IPS-NIHi7 (cell line): ENCODE results near the gene CUTA.

Experiments used
- DNase-seq: peaks from one replicate; pipeline ENCODE4 v3.0.0; 2012; ENCODE audit warnings: mixed read lengths; ENCODE audit errors: extremely low spot score

The CUTA gene

DNA sequence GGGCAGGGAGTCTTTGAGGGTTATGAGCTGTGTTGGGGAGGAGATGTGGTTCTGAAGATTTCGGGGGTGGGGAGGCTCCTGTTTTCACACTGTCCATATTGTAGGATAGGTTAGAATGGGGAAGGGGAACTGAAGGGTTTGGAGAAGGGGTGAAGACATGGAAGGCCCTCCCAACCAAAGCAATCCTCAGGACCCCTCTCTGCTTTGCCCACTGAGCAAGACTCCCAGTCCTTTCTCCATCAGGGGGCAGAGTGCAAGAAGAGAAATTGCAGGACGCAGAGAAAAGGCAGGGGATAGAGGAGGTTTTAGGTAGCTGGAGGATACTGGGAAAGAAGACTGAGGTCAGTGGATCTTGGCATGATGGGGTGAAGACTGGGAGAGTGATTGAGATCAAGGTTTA lies 5.9 kb upstream of the CUTA start:
- no peak for DNase-seq

DNA sequence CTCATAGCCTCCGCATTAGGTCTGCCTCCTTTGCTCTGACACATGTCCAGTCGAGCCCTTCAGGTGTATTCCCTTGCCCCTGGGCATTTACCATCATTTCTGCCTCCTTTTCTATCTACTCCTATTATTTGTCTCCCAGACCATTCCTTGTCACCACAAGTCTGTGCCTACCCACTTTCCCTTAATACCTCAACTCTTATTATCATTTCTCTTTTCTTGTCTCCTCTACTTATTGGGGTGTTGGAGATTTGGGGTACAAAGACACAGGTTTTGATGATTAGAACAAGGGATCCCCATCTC lies 3.4 kb upstream of the CUTA start:
- DNase-seq = no peak

DNA sequence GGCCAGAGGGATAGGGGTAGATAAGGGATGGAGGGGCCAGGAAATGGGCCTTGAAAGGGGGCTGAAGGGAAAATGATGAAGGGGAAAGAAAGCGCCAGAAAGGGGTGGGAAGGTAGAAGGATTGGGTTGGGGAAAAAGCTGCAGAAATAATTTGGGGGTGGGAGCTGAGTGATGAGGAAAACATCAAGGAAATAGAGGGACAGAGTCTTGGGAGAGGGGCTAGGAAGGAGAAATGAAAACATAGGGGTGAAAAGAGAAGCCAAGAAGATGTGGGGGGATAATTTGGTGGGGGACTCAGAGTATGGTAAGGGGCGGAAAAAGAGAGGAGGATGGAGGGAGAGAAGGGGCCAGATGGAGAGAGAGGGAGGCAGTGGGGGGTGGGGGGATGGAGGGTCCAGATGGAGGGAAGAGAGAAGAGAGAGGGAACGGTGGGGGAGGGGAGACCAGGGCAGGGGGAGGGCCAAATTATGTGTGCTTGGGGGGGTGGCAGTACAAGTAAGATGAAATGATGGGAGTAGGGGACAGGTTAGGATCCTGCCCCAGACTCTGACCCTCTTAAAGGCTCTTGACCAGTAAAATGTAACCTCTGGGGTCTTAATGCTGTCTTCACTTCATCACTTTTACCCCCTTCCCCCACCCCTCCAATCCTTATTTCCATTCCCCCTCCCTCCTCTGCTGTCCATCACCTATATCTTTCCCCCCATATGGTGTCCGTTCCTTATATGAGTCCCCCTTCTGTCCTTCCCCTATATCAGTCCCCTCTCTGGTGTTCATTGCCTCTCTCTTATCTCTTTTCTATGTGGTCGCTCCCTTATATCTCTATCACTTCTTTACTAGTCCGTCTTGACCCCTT lies 2.8 kb upstream of the CUTA start:
- no peak for DNase-seq

DNA sequence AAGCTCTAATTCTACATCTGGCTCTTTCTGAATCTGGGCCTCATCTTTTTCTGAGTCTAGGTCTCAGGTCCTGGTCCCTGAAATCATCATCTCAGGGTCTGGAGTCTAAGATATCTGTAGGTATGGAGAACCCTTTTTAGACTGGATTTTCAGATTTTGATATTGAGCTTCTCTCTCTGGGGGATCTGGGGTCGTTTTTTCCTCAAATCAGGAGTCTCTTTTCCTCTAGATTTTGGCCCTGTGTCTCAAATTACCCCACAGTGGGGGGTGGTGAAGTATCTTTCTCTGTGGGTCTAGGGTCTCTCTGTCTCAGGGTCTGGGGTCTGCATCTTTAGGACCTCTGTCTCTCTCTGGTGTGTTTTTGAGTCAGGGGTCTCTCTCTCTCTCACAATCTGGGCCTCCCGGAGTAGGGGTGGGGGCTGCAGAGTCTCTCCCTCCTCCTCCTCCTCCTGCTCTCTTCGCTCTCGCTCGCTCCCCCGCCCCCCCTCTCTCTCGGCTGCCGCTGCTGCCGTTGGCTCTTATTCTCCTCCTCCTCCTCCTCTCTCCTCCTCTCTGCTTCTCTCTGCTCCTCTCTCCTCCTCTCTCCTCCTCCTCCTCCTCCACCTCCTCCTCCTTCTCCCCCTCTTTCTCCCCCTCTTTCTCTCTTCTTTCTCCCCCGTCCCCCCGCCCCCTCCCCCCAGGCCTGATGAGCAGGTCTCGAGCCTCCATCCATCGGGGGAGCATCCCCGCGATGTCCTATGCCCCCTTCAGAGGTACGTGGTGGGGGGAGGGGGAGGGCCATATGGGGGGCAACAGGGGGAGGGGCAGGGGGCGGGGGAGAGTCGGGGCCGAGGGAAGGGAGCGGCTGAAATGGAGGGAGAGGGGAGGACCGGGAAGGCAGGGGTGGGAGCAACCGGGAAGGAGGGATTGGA lies 1.9 kb upstream of the CUTA start, which contains the start of gene SYNGAP1:
Gene SYNGAP1, plus strand, starts transcription at position 486 of the 911 bp plus-strand sequence. Its CDS starts 200 bp downstream, at position 686.
- peak; percentile 31 for DNase-seq

DNA sequence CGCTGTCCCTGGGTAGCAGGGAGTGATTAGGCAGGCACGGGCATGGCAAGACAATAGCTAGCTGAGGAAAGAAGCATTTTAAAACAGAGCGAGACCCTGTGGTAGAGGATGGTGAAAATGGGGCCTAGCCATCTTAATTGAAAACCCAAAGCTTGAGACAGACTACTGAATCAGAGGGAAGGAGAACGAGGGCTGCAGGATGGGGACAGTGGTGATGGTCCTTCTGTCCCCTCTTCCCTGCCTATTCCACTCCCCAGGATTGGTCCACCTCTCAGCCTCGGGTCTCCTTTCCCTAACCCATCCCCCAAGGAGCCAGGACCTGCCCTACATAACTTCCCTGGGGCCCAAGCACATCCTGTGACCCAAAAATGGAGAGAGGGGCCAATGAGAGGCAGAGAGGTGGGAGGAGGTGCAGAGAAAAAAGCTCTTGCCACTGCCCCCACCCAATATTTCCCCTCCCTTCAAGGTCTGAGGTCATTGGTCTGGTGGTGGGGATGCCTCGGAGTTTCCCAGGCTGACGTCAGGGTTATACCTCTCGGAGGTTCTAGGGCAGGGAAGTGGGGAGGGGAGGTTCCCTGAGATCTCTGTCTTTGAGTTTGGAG lies 884 bp upstream of the CUTA start:
- DNase-seq = no peak

DNA sequence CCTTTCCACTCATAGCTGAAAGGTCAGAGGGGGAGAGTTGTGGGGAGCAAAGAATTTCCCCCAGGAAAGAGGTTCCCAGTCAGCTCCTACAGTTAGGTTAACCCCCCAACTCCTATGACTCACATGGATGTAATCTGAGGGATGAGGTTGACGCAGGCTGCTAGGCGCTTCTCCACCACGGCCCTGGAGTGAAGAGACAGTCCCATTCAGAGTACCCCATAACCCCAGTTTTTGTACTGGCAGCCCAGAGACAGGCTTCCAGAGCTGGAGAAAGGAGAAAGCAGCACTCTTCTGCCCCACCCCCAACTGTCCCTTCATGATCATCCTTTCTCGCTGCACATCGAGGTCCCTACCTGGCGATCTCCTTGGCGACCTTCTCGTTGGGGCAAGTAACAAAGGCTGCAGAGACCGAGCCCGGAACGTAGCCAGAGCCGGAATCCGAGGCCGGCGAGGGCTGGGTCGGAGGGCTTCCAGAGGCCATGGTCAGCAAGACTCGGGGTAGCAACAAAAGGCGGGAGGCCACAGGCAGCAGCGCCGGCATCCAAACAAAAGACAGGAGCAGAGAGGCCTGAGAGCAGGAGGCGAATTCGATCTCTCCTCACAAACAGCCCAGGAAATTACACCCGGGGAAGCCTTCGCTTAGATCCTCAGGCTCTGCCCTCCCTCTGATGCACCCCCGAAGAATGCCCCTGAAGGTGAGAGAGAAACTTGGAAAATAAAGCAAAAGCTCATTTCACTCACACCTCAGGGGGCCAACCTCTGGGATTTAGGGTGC lies 592 bp downstream of the CUTA start:
- no peak for DNase-seq

DNA sequence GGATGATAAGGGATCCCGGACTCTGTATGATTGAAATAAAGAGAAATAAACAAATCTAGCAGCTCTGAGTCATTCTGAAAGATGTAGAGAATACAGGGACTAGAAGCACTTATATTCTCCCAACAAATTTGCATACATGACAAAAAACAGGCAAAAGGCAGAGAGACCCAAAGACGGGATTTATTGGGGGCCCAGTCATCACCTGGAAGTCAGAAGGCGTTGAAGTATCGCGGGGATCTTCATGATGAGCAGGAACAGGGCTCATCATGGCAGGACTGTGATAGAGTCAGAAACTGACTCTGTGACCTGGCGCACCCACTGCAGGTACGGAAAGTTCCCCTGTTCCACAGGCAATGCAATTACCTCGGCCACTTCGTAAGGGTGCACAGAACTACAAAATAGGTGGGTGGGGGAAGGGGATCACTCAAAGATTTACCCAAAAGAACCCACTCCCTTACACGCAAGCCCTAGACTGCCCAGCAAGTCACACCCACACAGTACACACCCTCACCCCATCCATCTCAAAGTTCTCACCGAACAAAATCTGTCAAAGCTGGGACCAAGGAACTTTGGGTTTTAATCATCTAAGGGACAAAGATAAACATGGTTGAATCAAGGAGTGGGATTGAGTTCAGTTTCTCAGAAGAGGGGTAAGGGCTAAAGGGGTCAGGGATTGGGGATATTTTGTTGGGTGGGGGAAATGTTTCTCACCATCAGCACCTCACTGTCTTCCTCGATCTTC lies 1.4 kb downstream of the CUTA start:
- DNase-seq = no peak

DNA sequence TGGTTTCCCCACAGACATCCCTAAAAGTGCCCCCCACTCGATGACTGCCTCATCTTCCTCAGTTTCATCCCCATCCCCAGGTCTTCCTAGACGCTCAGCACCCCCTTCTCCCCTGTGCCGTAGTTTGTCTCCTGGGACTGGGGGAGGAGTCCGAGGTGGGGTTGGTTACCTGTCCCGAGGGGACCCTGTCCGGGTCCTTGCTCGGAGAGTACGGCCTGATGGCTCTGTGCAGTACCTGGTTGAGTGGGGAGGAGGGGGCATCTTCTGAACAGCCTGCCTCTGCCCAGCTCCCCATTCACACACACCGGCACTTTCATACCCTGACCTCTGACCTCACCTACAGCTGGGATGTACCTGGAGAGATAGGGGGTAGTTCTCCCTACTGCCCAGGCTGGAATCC lies 2.1 kb downstream of the CUTA start:
- DNase-seq = no peak

DNA sequence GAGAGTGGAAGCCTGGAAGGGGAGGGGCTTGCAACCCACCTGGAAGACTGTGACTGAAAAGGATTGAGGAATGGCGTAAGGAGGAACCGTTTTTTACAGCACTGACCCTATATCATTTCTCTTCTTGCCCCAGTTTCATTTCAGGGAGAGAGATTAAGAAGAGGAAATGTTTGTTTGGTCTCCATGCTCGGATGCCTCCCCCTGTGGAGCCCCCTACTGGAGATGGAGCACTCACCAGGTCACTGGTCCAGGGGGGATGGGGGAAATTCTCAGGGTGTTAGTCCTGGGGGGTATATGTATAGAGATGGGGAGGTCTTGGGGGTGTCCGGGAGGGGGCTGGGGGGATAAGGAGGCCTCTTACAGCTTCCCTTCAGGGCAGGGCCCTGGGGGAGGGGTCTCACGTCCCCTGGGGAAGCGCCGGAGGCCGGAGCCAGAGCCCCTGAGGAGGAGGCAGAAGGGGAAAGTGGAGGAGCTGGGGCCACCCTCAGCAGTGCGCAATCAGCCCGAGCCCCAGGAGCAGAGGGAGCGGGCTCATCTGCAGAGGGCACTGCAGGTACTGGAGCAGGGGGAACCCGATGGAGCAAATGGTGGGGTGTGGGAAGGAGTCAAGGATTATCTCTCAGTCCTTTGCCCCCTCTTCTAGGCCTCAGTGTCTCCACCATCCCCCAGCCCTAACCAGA lies 3.2 kb downstream of the CUTA start:
- peak; percentile 25 for DNase-seq

DNA sequence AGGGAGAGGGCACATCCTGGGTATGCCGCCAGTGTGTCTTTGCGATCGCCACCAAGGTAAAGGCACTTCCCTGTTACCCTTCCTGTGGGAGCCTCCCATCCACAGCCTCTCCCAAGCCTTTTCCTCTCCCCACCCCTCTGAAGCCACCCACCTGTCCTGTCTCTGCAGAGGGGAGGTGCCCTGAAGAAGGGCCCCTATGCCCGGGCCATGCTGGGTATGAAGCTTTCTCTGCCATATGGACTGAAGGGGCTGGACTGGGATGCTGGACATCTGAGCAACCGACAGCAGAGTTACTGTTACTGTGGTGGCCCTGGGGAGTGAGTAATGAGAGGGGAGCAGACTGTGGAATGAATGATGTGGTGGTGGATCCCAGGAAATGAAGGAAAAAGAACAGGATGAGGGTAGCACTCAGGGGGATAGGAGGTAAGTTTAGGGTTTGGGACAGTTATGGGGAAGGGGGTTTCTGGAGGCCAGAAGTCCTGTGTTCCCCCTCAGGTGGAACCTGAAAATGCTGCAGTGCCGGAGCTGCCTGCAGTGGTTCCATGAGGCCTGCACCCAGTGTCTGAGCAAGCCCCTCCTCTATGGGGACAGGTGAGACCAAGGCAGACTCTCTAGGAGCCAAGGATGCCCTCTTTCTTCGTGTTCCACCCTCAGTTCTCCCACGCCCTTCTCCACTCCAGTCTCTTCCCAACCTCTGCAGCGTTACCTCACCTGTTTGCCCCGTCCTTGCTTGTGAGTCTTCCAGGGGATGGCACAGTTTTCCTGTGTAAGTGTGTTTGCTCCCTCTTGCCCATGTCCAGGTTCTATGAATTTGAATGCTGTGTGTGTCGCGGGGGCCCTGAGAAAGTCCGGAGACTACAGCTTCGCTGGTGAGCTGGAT lies 4.4 kb downstream of the CUTA start:
- no peak for DNase-seq

DNA sequence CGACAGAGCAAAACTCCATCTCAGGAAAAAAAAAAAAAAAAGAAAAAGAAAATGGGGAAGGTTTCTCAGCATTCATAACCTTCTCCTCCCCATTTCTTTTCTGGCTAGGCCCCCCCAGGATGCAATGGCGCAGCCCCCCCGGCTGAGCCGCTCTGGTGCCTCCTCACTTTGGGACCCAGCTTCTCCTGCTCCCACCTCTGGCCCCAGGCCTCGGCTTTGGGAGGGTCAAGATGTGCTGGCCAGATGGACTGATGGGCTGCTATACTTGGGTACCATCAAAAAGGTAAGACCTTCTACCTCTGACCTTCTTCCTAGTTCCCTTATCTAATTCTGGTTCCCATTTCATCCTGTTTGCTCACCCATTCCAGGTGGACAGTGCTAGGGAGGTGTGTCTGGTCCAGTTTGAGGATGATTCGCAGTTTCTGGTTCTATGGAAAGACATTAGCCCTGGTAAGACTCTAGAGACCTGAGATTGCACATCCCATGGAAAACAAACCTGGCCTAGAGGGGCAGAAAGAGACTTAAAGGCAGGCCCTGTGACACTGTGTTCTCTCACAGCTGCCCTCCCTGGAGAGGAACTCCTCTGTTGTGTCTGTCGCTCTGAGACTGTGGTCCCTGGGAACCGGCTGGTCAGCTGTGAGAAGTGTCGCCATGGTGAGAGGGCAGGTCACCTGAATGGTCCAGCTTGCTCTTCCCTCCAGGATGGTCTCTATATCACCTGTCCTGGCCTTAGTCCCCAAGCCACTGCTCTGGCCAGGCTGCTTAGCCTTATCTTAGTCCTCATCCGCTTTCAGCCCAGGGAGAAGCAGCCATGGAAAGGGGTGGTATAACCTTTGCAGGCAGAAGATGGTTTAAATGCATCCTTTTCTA lies 5.5 kb downstream of the CUTA start:
- DNase-seq = no peak

DNA sequence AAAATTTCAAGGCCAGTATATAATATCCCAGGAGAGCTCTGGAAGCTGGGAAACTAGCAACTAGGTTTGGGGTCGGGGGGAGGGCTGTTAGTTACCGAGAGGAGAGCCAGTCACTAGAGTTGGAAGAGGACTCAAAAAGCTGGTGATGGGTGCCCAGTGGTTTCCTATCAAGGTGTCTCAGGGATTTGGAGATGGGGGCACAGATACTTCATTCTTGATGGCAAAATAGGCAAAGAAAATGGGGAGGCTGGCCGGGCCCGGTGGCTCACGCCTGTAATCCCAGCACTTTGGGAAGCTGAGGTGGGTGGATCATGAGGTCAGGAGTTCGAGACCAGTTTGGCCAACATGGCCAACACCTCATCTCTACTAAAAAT lies 6.3 kb downstream of the CUTA start:
- DNase-seq = no peak

DNA sequence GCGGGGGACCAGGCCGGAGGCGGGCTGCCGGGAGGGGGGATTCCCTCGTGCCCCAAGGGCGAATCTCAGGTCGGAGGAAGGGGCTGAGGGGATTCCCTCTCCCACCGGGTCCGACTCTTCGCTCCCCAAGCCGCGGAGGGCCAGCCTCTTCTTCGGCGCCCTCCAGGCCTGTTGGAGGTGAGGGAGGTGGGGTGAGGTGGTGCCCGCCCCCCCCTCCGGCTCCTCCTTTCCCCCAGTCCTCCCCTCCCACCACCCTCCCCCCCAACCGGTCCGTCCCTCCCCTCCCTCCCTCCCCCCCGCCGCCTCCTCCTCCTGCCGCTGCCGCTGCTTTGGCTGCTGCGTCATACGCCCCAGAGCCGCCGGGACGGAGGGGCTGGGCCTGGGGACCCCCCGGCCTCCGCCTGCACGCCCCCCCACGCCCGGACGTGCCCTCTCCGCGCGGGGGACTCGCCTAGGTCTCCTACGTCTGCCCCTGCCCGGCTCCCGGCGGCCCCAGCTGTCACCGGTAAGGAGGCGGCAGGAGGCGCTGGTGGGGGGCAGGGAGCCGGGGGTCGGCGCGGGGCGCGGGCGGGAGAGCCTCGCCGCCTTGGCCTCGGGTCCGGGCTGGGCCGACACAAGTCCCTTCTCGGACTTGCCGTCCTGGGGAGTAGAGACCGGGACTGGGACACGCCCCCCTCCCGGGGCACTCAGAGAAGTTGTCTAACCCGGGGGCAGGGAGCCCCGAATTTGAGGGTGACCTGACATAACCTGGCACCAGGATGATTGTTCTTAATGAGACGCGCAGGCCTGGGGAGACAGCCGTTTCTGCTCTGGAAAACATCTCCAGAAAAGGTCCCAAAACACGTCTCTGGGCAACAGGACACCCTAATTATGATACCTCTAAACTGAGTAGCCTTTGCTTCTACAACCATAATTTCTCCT lies 6.9 kb downstream of the CUTA start, which contains the start of gene PHF1:
Gene PHF1, plus strand, starts transcription at position 304 of the 921 bp plus-strand sequence. CDS start 1,250 bp downstream, outside the sequence.
- peak; percentile 68 for DNase-seq

DNA sequence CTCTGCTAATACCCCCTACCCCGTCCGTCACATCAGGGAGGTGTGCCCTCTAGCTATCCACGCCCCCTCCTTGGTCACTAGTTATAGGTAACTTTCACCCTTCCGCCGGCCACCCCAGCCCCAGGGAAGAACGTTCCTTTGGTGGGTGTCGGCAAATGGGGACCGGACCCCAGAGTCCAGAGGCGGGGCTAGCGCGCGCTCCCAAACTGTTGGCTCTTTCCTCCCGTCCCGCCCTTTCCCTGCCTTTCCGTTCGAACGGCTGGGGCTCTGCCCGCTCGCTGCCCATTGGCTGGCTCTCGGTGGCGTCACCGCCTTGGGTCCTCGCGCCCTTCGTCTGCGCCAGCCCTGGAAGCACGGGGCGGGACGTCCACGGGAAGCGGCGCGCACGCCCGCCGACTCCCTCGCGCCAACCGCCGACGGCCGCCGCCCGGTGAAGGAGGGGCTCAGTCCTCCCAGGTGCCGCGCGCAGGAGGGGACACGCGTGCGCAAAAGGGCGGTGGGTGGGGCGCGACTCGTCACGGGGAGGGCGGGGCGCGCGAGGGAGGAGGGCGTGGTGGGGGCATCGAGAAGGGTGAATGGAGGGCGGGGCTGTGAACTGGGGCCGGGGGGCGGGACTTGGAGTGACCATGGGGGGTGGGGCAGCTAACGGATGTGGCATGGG lies 7.7 kb downstream of the CUTA start:
- peak; percentile 97 for DNase-seq

DNA sequence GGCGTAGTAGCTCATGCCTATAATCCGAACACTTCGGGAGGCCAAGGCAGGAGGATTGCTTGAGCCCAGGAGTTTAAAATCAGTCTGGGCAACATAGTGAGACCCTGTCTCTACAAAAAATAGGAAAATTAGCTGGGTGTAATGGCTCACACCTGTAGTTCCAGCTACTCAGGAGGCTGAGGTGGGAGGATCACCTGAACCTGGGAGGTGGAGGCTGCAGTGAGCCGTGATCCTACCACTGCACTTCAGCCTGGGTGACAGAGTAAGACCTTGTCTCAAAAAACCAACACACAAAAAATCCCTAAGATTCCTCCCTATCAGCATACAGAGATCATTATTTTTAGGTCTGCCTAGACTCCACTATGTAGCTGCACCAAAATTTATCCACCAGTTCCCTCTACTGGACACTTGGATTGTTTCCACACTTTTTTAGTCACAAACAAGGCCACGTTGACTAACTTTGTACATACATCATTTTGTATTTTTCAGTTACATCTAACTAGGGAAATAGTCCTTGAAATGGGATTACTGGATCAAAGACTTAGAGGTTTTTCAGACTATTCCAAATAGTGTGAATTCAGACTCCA lies 10.7 kb downstream of the CUTA start:
- no peak for DNase-seq

DNA sequence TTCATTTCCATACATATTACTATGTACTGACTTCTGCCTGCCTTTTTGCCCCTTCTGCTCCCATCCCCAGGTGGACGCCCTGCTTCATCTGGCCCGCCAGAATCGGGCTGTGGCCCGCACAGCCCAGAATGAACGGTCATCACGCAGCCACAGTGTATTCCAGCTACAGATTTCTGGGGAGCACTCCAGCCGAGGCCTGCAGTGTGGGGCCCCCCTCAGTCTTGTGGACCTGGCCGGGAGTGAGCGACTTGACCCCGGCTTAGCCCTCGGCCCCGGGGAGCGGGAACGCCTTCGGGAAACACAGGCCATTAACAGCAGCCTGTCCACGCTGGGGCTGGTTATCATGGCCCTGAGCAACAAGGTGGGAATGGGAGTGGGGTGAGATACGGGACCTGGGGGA lies 11.8 kb downstream of the CUTA start:
- DNase-seq = no peak
